K562 (cell line): Measurements from ENCODE around the gene PARD6B. TPM values are rescaled to one million over a fixed set of nuclear protein-coding genes. Genes with fewer than 3 reads are reported as not detected.

Experiments used
- ATF7 ChIP-seq: fragments of 450-650 bp; IDR thresholded peaks from 2 replicates; pipeline ENCODE4 v1.7.1; 2014; ENCODE audit warnings: mild to moderate bottlenecking, moderate library complexity
- E2F3 ChIP-seq: fragments of 250-450 bp; sonication (Bioruptor Pico); IDR thresholded peaks from 2 replicates; pipeline ENCODE4 v1.4.0; 2020; ENCODE audit warnings: mild to moderate bottlenecking
- EGR1 ChIP-seq: fragments of 450-650 bp; conservative IDR thresholded peaks from 2 replicates; pipeline ENCODE4 v1.6.1; 2017; ENCODE audit warnings: mild to moderate bottlenecking
- ESRRA ChIP-seq: fragments of 450-650 bp; IDR thresholded peaks from 2 replicates; pipeline ENCODE4 v1.6.1; 2014; ENCODE audit warnings: low read depth, mild to moderate bottlenecking, moderate library complexity, borderline replicate concordance
- ETV5 ChIP-seq: sonication (generic); formaldehyde crosslinking; IDR thresholded peaks from 2 replicates; pipeline ENCODE4 v1.4.0; 2020; ENCODE audit warnings: low read depth, mild to moderate bottlenecking, missing genetic modification reagents
- HDAC1 ChIP-seq, 2 experiments: fragments of 450-650 bp; IDR thresholded peaks; 2 replicates each; pipeline ENCODE4 v1.6.1; 2016 to 2017; ENCODE audit warnings: inconsistent platforms in 1 of 2, mild to moderate bottlenecking in 1 of 2, moderate library complexity in 1 of 2
- KDM4B ChIP-seq, 2 experiments: fragments of 450-650 bp in 1 of 2; sonication (generic) in 1 of 2; IDR thresholded peaks; 2 replicates each; pipeline ENCODE4 v1.6.1; 2016 to 2017; ENCODE audit warnings: borderline replicate concordance in 2 of 2, antibody characterized with exemption in 1 of 2, low read depth in 1 of 2, mild to moderate bottlenecking in 1 of 2
- KDM5B ChIP-seq: fragments of 200-600 bp; sonication (generic); IDR thresholded peaks from 2 replicates; pipeline ENCODE4 v1.6.1; 2012; ENCODE audit warnings: low read depth, mild to moderate bottlenecking, moderate library complexity, low read length, control low read depth, inconsistent platforms; ENCODE audit not compliant: insufficient replicate concordance
- MAZ ChIP-seq, 2 experiments: fragments of 450-650 bp in 1 of 2; sonication (generic) in 1 of 2; formaldehyde crosslinking; IDR thresholded peaks in 1 of 2; conservative IDR thresholded peaks in 1 of 2; 2 replicates each; pipeline versions ENCODE4 v1.4.0 to v1.5.0; 2020; ENCODE audit warnings: mild to moderate bottlenecking in 1 of 2, missing genetic modification reagents in 1 of 2
- NR4A1 ChIP-seq, 2 experiments: fragments of 250-450 bp in 1 of 2; fragments of 450-650 bp in 1 of 2; sonication (Bioruptor Pico) in 1 of 2; IDR thresholded peaks; 2 replicates each; pipeline versions ENCODE4 v1.4.0 to v1.6.1; 2016 to 2020; ENCODE audit warnings: mild to moderate bottlenecking in 2 of 2, missing compliant biosample characterization in 1 of 2, missing genetic modification characterization in 1 of 2, moderate library complexity in 1 of 2
- RBBP5 ChIP-seq: fragments of 200-600 bp; sonication (generic); IDR thresholded peaks from 2 replicates; pipeline ENCODE4 v1.6.1; 2012; ENCODE audit warnings: borderline replicate concordance, mild to moderate bottlenecking, low read length, control low read depth, inconsistent platforms; ENCODE audit not compliant: insufficient read depth, poor library complexity, severe bottlenecking
- SETDB1 ChIP-seq: IDR thresholded peaks from one replicate; pipeline ENCODE4 v1.6.1; 2012; ENCODE audit warnings: low read length, control low read depth, inconsistent platforms
- SRF ChIP-seq, 2 experiments: fragments of 250-450, 450-650 bp in 1 of 2; sonication (Bioruptor Pico) in 1 of 2; sonication (generic) in 1 of 2; formaldehyde crosslinking; IDR thresholded peaks; 2 replicates each; pipeline versions ENCODE4 v1.5.0 to v1.5.1; 2020 to 2022; ENCODE audit warnings: mild to moderate bottlenecking in 1 of 2, missing genetic modification reagents in 1 of 2
- STAG1 ChIP-seq: sonication (generic); formaldehyde crosslinking; IDR thresholded peaks from 2 replicates; pipeline ENCODE4 v1.5.0; 2020; ENCODE audit warnings: missing genetic modification reagents, borderline replicate concordance
- TCF3 ChIP-seq: sonication (generic); formaldehyde crosslinking; IDR thresholded peaks from 2 replicates; pipeline ENCODE4 v1.4.0; 2020; ENCODE audit warnings: mild to moderate bottlenecking, missing genetic modification reagents
- TCF7 ChIP-seq: sonication (generic); IDR thresholded peaks from 2 replicates; pipeline ENCODE4 v1.6.1; 2016; ENCODE audit warnings: antibody characterized with exemption, borderline replicate concordance
- ZEB2 ChIP-seq: fragments of 450-650 bp; IDR thresholded peaks from 2 replicates; pipeline ENCODE4 v1.6.1; 2016
- ZFX ChIP-seq: sonication (generic); formaldehyde crosslinking; IDR thresholded peaks from 2 replicates; pipeline ENCODE4 v1.8.0; 2022; ENCODE audit warnings: mild to moderate bottlenecking, missing genetic modification reagents, moderate library complexity
- polyA plus RNA-seq, 8 experiments: library from polyadenylated mRNA; depleted of rRNA in 4 of 8; stranded (reverse) in 5 of 8; unstranded in 3 of 8; fragments of >200 nt; fragmentation: Nextera tagmentation in 2 of 8; fragmentation: Illumina TruSeq in 1 of 8; extraction: Ambion mirVana in 2 of 8; extraction: Trizol in 1 of 8; gene quantifications; 2 replicates each; pipeline versions ENCODE4 v1.2.1 to v1.2.3, GENCODE V29; 2011 to 2014; ENCODE audit warnings: inconsistent platforms in 1 of 8, missing spikeins in 1 of 8
- total RNA-seq, 7 experiments: library from RNA; depleted of rRNA in 6 of 7; stranded (reverse); fragments of >200 nt in 6 of 7; fragmentation: Illumina TruSeq in 2 of 7; extraction: Trizol in 2 of 7; gene quantifications; 2 replicates each; pipeline versions ENCODE4 v1.2.1 to v1.2.3, GENCODE V29; 2011 to 2021; ENCODE audit warnings: low replicate concordance in 1 of 7
- TF ChIP-seq, protein P1 (sequence below): fragments of 450-650 bp; formaldehyde crosslinking; IDR thresholded peaks from 2 replicates; pipeline ENCODE4 v1.4.0; 2022; ENCODE audit warnings: missing genetic modification characterization
- TF ChIP-seq, protein P2 (sequence below): sonication (generic); formaldehyde crosslinking; IDR thresholded peaks from 2 replicates; pipeline ENCODE4 v1.9.0; 2022; ENCODE audit warnings: mild to moderate bottlenecking, missing genetic modification reagents
- TF ChIP-seq, protein P3 (sequence below): sonication (generic); formaldehyde crosslinking; IDR thresholded peaks from 2 replicates; pipeline ENCODE4 v1.8.0; 2023; ENCODE audit warnings: mild to moderate bottlenecking, missing genetic modification reagents

PARD6B gene
- total and polyA plus RNA-seq, 9 of the 15 experiments (the other 6 are each of a cell fraction or from before 2014, with no cell fraction given) = 1.7 to 12.3 (median 5.5) TPM

DNA sequence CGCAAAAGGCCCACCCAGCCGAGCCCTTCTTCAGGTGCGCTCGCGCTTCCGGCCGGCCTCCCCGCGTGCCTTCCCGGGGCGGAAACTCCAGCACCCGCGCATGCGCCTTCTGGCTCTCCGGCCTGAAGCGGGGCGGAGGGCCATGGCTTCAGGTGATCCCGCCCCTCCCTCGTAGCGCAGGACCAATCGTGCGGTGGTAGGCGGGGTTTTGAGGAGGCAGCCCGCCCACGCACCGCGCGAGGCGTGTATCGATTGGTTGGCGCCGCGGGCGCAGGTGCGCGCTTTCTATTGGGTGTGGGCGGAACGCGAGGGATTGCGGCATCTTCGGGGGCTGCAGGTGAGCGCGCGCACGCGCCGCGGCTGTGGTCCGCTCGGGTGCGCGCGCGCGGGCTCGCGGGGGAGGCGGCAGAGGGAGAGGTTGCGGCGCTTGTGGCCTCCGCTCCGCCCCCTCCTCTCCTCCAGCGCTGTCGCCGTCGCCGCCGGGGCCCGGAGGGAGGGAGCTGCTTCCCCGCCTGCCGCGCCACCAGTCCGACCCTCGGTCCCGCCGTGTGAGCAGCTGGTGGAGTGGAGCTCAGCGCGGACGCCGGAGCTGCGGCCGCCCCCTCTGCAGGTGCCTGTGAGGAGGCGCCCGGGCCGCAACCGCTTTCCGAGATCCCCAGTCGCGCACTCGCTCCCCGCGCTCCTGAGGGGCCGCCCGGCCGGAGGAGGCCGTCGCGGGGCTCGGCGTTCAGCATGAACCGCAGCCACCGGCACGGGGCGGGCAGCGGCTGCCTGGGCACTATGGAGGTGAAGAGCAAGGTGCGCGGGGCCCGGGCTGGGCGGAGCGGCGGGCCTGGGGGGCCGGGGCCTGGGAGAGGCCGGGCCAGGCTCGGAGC lies at the start of gene PARD6B (continued):
- TF ChIP-seq, protein P1, sequence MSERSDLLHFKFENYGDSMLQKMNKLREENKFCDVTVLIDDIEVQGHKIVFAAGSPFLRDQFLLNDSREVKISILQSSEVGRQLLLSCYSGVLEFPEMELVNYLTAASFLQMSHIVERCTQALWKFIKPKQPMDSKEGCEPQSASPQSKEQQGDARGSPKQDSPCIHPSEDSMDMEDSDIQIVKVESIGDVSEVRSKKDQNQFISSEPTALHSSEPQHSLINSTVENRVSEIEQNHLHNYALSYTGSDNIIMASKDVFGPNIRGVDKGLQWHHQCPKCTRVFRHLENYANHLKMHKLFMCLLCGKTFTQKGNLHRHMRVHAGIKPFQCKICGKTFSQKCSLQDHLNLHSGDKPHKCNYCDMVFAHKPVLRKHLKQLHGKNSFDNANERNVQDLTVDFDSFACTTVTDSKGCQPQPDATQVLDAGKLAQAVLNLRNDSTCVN (CRISPR knock-in tag) = no peak
- TF ChIP-seq ATF7 (peak; percentile 89), NR4A1 (CRISPR knock-in tag; IDR thresholded peaks at IDR 0.05) (no peak), NR4A1 (tag; IDR thresholded peaks at IDR 0.05) (peak; percentile 67; the same call in 1 of the 2 replicates), SETDB1 (peak; percentile 21), HDAC1 (IDR thresholded peaks at IDR 0.05) (0 out of 4 replicates have a peak, but pooled peaks of 1 of the 2 experiments have one; percentile 56), RBBP5 (peak; percentile 76), EGR1 (peak; percentile 100), ESRRA (peak; percentile 80; the same call in 1 of the 2 replicates), KDM4B (IDR thresholded peaks at IDR 0.05; ENCODE audit: borderline replicate concordance in 2 of 2, low read depth in 1 of 2) (peak in 1 of 2 experiments; percentile 26; a peak in 1 of 4 replicates), ZFX (CRISPR knock-in tag) (peak; percentile 80), SRF (CRISPR knock-in tag; IDR thresholded peaks at IDR 0.05) (peak in 1 of 2 experiments; percentile 84; a peak in 2 of 4 replicates), ETV5 (CRISPR knock-in tag) (peak; percentile 84), E2F3 (CRISPR knock-in tag) (no peak; the same call in 1 of the 2 replicates), TCF3 (CRISPR knock-in tag) (0 out of 2 replicates have a peak, but pooled peaks have one; percentile 5), MAZ (CRISPR knock-in tag; conservative IDR thresholded peaks at IDR 0.05 in 1 of 2, IDR thresholded peaks at IDR 0.05 in 1 of 2) (peak; percentile 67 to 76), ZEB2 (peak; percentile 99), KDM5B (peak; percentile 29), STAG1 (CRISPR knock-in tag) (no peak), TCF7 (0 out of 2 replicates have a peak, but pooled peaks have one; percentile 82)
- TF ChIP-seq, protein P2, sequence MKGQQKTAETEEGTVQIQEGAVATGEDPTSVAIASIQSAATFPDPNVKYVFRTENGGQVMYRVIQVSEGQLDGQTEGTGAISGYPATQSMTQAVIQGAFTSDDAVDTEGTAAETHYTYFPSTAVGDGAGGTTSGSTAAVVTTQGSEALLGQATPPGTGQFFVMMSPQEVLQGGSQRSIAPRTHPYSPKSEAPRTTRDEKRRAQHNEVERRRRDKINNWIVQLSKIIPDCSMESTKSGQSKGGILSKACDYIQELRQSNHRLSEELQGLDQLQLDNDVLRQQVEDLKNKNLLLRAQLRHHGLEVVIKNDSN (CRISPR knock-in tag) = peak; percentile 78
- TF ChIP-seq, protein P3, sequence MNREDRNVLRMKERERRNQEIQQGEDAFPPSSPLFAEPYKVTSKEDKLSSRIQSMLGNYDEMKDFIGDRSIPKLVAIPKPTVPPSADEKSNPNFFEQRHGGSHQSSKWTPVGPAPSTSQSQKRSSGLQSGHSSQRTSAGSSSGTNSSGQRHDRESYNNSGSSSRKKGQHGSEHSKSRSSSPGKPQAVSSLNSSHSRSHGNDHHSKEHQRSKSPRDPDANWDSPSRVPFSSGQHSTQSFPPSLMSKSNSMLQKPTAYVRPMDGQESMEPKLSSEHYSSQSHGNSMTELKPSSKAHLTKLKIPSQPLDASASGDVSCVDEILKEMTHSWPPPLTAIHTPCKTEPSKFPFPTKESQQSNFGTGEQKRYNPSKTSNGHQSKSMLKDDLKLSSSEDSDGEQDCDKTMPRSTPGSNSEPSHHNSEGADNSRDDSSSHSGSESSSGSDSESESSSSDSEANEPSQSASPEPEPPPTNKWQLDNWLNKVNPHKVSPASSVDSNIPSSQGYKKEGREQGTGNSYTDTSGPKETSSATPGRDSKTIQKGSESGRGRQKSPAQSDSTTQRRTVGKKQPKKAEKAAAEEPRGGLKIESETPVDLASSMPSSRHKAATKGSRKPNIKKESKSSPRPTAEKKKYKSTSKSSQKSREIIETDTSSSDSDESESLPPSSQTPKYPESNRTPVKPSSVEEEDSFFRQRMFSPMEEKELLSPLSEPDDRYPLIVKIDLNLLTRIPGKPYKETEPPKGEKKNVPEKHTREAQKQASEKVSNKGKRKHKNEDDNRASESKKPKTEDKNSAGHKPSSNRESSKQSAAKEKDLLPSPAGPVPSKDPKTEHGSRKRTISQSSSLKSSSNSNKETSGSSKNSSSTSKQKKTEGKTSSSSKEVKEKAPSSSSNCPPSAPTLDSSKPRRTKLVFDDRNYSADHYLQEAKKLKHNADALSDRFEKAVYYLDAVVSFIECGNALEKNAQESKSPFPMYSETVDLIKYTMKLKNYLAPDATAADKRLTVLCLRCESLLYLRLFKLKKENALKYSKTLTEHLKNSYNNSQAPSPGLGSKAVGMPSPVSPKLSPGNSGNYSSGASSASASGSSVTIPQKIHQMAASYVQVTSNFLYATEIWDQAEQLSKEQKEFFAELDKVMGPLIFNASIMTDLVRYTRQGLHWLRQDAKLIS = peak; percentile 31; the same call in 1 of the 2 replicates
